Tibial nerve (tissue), 4 donors: ENCODE data around the gene ERBB2. TPM values are rescaled to one million over a fixed set of nuclear protein-coding genes. Genes with fewer than 3 reads are reported as not detected.
A peak's percentile ranks its signal among the peaks of the same experiment; 100 is the strongest.

ENCODE experiments used
- DNase-seq, 2 donors: peaks; one replicate each; pipeline ENCODE4 v3.0.0-alpha.2; 2019; ENCODE audit warnings: low spot score in 2 of 2
- H3K27ac ChIP-seq, 4 donors: fragments of 200-600 bp; sonication (generic) in 3 of 4; one replicate each; pipeline ENCODE4 v1.5.1; 2017 to 2019; ENCODE audit warnings: mild to moderate bottlenecking in 1 of 4
- H3K27me3 ChIP-seq, 2 donors: fragments of 200-600 bp; sonication (generic) in 1 of 2; one replicate each; pipeline versions ENCODE4 v1.5.1 to v1.6.0; 2017 to 2019
- H3K36me3 ChIP-seq, 3 donors: fragments of 200-600 bp; sonication (generic); one replicate each; pipeline ENCODE4 v1.5.1; 2018 to 2019
- H3K4me1 ChIP-seq, 4 donors: fragments of 200-600 bp; sonication (generic) in 3 of 4; one replicate each; pipeline ENCODE4 v1.5.1; 2017 to 2019
- H3K4me3 ChIP-seq, 4 donors: fragments of 200-600 bp; sonication (generic) in 3 of 4; one replicate each; pipeline ENCODE4 v1.5.1; 2017 to 2019; ENCODE audit warnings: mild to moderate bottlenecking in 1 of 4, moderate library complexity in 1 of 4
- H3K9me3 ChIP-seq, 4 donors: fragments of 200-600 bp; sonication (generic) in 3 of 4; one replicate each; pipeline ENCODE4 v1.5.1; 2017 to 2019
- CTCF ChIP-seq, 5 experiments: fragments of 200-600 bp in 3 of 5; fragments of 450-650 bp in 2 of 5; sonication (generic) in 3 of 5; IDR thresholded peaks; one replicate each; pipeline ENCODE4 v1.5.1; 2016 to 2019; ENCODE audit warnings: antibody characterized with exemption in 5 of 5, mild to moderate bottlenecking in 3 of 5, moderate library complexity in 2 of 5
- EP300 ChIP-seq, 2 donors: sonication (generic); formaldehyde crosslinking; IDR thresholded peaks; one replicate each; pipeline ENCODE4 v1.6.1; 2017; ENCODE audit warnings: antibody characterized with exemption in 2 of 2, mild to moderate bottlenecking in 1 of 2
- POLR2A ChIP-seq, 2 donors: fragments of 450-650 bp; IDR thresholded peaks; one replicate each; pipeline ENCODE4 v1.6.1; 2017; ENCODE audit warnings: antibody characterized with exemption in 2 of 2, mild to moderate bottlenecking in 2 of 2, moderate library complexity in 2 of 2
- WGBS, 2 donors: methylation state at CpG; one replicate each; pipeline ENCODE4 v1.1.5; 2018; 5-methylcytosine and 5-hydroxymethylcytosine counted together
- total RNA-seq, 4 donors: library from RNA; depleted of rRNA; stranded (reverse); fragments of >200 nt; gene quantifications; one replicate each; pipeline ENCODE4 v1.1.0, GENCODE V29; 2016

Gene ERBB2
- 100 to 1,000 TPM; 101 to 131 (median 114) TPM for total RNA-seq

- peak within 1 kb of the TSS; percentile 71 to 98 (median 86) for H3K4me3 ChIP-seq
- no peaks in the 10 kb centered on the region for H3K27me3 ChIP-seq
- H3K4me1 ChIP-seq = peaks cover 0 to 67% (median 30%) of the 10 kb centered on the region in 4 donors
- TF ChIP-seq CTCF (IDR thresholded peaks at IDR 0.05) = no peak
- peak; percentile 24 to 63 for TF ChIP-seq POLR2A (IDR thresholded peaks at IDR 0.05)
- TF ChIP-seq EP300 (IDR thresholded peaks at IDR 0.05) = peak in 1 of 2 donors; percentile 95
- peaks cover 0 to 6% (median 0%) of the 10 kb centered on the region in 3 donors for H3K36me3 ChIP-seq
- H3K9me3 ChIP-seq = no peaks in the 10 kb centered on the region
- H3K27ac ChIP-seq = peak within 1 kb of the TSS; percentile 88 to 97 (median 96)
- WGBS, 2 donors = 2 to 3% methylated on average over 20 of the region's 20 CpGs
- peak; percentile 55 to 65 for DNase-seq
Observed at GRCh38 chr17:39699818-39700147, at the start of gene ERBB2. Gene ERBB2, plus strand, starts transcription at chr17:39700064. Its CDS starts 175 bp downstream, at chr17:39700239.

- Histone ChIP-seq H3K4me1 (peaks cover 0 to 46% (median 22%) of the 10 kb centered on the region in 4 donors), H3K36me3 (peaks cover 0 to 4% (median 0%) of the 10 kb centered on the region in 3 donors), H3K27me3 (no peaks in the 10 kb centered on the region), H3K27ac (no peak overlapping the region), H3K4me3 (no peak overlapping the region), H3K9me3 (no peaks in the 10 kb centered on the region)
- no peak for TF ChIP-seq CTCF (IDR thresholded peaks at IDR 0.05)
- no peak for TF ChIP-seq POLR2A (IDR thresholded peaks at IDR 0.05)
- TF ChIP-seq EP300 (IDR thresholded peaks at IDR 0.05) = no peak
- WGBS, 2 donors = 92 to 93% methylated on average over 11 of the region's 11 CpGs
- DNase-seq = no peak
Observed at GRCh38 chr17:39650121-39650579, 49.7 kb upstream of the ERBB2 start.

- H3K36me3 ChIP-seq = peaks cover 0 to 17% (median 0%) of the 10 kb centered on the region in 3 donors
- no peaks in the 10 kb centered on the region for H3K27me3 ChIP-seq
- peaks cover 0 to 56% (median 22%) of the 10 kb centered on the region in 4 donors for H3K4me1 ChIP-seq
- H3K4me3 ChIP-seq = no peak overlapping the region
- H3K9me3 ChIP-seq = no peaks in the 10 kb centered on the region
- peak overlapping the region; percentile 80 to 94 (median 88) for H3K27ac ChIP-seq
- DNase-seq = no peak
- WGBS, 2 donors = 41 to 46% methylated on average over 8 of the region's 8 CpGs
- TF ChIP-seq CTCF (IDR thresholded peaks at IDR 0.05) (no peak), EP300 (IDR thresholded peaks at IDR 0.05) (no peak), POLR2A (IDR thresholded peaks at IDR 0.05) (no peak)
Observed at GRCh38 chr17:39651923-39652586, 47.8 kb upstream of the ERBB2 start.

GRCh38 chr17:39652587-39653315 is 47.1 kb upstream of the ERBB2 start:
- WGBS, 2 donors = 45% methylated on average over 7 of the region's 7 CpGs
- H3K27ac ChIP-seq = peak overlapping the region; percentile 80 to 94 (median 88)
- peaks cover 0 to 52% (median 22%) of the 10 kb centered on the region in 4 donors for H3K4me1 ChIP-seq
- H3K36me3 ChIP-seq = peaks cover 0 to 24% (median 3%) of the 10 kb centered on the region in 3 donors
- H3K9me3 ChIP-seq = no peaks in the 10 kb centered on the region
- DNase-seq = no peak
- H3K27me3 ChIP-seq = no peaks in the 10 kb centered on the region
- peak overlapping the region in 3 of 4 donors; percentile 5 to 40 (median 11) for H3K4me3 ChIP-seq
- no peak for TF ChIP-seq CTCF (IDR thresholded peaks at IDR 0.05)
- TF ChIP-seq POLR2A (IDR thresholded peaks at IDR 0.05) = peak in 1 of 2 donors; percentile 62
- peak in 1 of 2 donors; percentile 79 for TF ChIP-seq EP300 (IDR thresholded peaks at IDR 0.05)

GRCh38 chr17:39653316-39653661 is 46.6 kb upstream of the ERBB2 start:
- Histone ChIP-seq H3K27ac (peak overlapping the region; percentile 80 to 94 (median 88)), H3K4me1 (peaks cover 0 to 53% (median 22%) of the 10 kb centered on the region in 4 donors), H3K27me3 (no peaks in the 10 kb centered on the region), H3K36me3 (peaks cover 0 to 29% (median 7%) of the 10 kb centered on the region in 3 donors), H3K4me3 (peak overlapping the region; percentile 5 to 40 (median 18)), H3K9me3 (no peaks in the 10 kb centered on the region)
- WGBS, 2 donors = 54 to 77% methylated on average over 12 of the region's 12 CpGs
- TF ChIP-seq CTCF (IDR thresholded peaks at IDR 0.05) (no peak), POLR2A (IDR thresholded peaks at IDR 0.05) (no peak), EP300 (IDR thresholded peaks at IDR 0.05) (no peak)
- no peak for DNase-seq
